Measurements from ENCODE around the gene SPECC1L.
"Not testable (repeated sequence)": the region's sequence is repeated elsewhere in the genome, so short reads cannot be mapped to it uniquely, and the experiment has no call there.

SPECC1L gene

GRCh38 chr22:24282401-24282800 lies 11.8 kb downstream of the SPECC1L start:
- Histone ChIP-seq H3K4me3 (no peak overlapping the region), H3K36me3 (replicated peaks) (0 out of 2 replicates have a peak, but pooled peaks cover 4% of the 10 kb centered on the region), H3K27me3 (ENCODE audit: low read depth) (no peaks in the 10 kb centered on the region), H3K9me3 (no peaks in the 10 kb centered on the region), H3K4me1 (peaks cover 18% of the 10 kb centered on the region)
- in situ Hi-C loops (cut with MboI; ENCODE audit: low sequenced_read_pairs): no loop called here
- DNase-seq (ENCODE audit: low spot score in 2 of 2): no peak

GRCh38 chr22:24284747-24285203 lies 14.1 kb downstream of the SPECC1L start:
- in situ Hi-C loops (cut with MboI; ENCODE audit: low sequenced_read_pairs): no loop called here
- Histone ChIP-seq H3K4me3 (no peak overlapping the region), H3K36me3 (replicated peaks) (0 out of 2 replicates have a peak, but pooled peaks cover 4% of the 10 kb centered on the region), H3K9me3 (no peaks in the 10 kb centered on the region), H3K4me1 (peaks cover 12% of the 10 kb centered on the region), H3K27me3 (ENCODE audit: low read depth) (no peaks in the 10 kb centered on the region)
- DNase-seq (ENCODE audit: low spot score in 2 of 2): no peak

DNA sequence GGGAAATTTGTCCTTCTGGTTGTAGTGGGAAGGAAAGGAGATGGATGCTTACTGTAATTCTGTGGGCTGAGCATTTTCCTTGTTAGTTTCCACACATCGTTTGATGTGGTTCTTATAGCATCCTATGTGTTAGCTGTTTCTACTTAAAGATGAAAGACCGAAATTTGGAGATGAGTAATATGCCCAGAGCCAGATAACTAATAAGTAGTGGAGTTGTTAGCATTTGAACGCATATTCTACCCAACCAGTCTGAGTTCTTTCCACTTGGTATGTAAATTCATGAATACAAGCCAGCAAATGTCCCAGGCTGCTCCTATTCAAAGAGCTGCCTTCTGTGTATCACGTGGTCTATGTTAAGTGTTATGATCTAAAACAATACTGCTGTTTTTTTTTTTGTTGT lies 14.6 kb downstream of the SPECC1L start:
- no peaks in the 10 kb centered on the region for H3K27me3 ChIP-seq (ENCODE audit: low read depth)
- no peak overlapping the region for H3K4me3 ChIP-seq
- in situ Hi-C loops (cut with MboI; ENCODE audit: low sequenced_read_pairs): no loop called here

DNA sequence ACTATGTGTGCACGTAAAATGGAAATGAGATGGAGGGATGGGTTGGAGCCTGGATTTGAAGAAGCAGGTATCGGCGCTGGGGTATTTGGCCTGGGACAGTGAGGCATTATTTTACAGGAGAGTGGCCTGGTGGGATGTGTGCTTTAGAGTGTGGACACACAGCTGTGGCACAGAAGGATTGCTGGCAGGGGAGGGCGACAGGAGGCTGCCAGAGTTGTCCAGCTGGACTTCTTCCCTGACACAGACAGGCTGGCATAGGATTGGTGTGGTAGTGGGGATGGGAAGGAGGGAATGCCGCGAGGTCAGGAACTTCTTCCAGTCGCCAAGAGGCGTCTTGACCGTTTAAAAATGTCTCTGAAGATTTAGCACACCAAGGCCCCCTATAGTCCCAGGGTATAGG lies 16.6 kb downstream of the SPECC1L start:
- DNase-seq (ENCODE audit: low spot score in 2 of 2); H3K36me3 ChIP-seq (replicated peaks); in situ Hi-C loops (cut with MboI; ENCODE audit: low sequenced_read_pairs); H3K4me3 ChIP-seq; H3K27me3 ChIP-seq (ENCODE audit: low read depth); H3K9me3 ChIP-seq: not testable (repeated sequence)
- peaks cover 12% of the 10 kb centered on the region for H3K4me1 ChIP-seq

More for the DNA sequence above, 14.6 kb downstream of the SPECC1L start:
- DNase-seq (ENCODE audit: low spot score in 2 of 2): no peak
- Histone ChIP-seq H3K4me1 (peaks cover 12% of the 10 kb centered on the region), H3K36me3 (replicated peaks) (0 out of 2 replicates have a peak, but pooled peaks cover 4% of the 10 kb centered on the region), H3K9me3 (no peaks in the 10 kb centered on the region)

- peaks cover 12% of the 10 kb centered on the region for H3K4me1 ChIP-seq
- H3K9me3 ChIP-seq; H3K27me3 ChIP-seq (ENCODE audit: low read depth); DNase-seq (ENCODE audit: low spot score in 2 of 2); in situ Hi-C loops (cut with MboI; ENCODE audit: low sequenced_read_pairs); H3K36me3 ChIP-seq (replicated peaks); H3K4me3 ChIP-seq: not testable (repeated sequence)
Measured at GRCh38 chr22:24287801-24288200, 17.2 kb downstream of the SPECC1L start.

DNA sequence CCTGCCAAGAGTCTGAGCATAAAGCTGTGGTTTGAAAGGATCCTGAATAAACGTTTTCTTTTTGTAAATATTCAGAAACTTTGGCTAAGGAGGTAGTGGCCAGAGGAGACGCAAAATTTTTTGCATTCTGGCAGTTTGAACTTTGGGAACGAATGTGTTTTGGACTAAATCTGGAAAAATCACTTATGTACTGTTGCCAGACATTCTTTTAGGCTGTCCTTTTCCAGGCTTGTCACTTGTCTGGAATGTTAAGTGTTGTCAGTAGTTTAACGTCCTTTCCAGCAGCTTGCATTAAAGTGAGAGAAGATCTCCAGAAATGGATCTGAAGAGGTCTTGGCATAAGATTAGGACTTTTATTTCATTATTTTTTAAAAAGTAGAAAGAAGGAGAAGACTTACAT lies 18.5 kb downstream of the SPECC1L start:
- H3K36me3 ChIP-seq (replicated peaks): peaks cover 4% of the 10 kb centered on the region; the same call in 1 of the 2 replicates
- no peak overlapping the region for H3K4me3 ChIP-seq
- no peaks in the 10 kb centered on the region for H3K9me3 ChIP-seq
- DNase-seq (ENCODE audit: low spot score in 2 of 2): no peak
- in situ Hi-C loops (cut with MboI; ENCODE audit: low sequenced_read_pairs): no loop called here
- H3K4me1 ChIP-seq: peaks cover 12% of the 10 kb centered on the region
- no peaks in the 10 kb centered on the region for H3K27me3 ChIP-seq (ENCODE audit: low read depth)

DNA sequence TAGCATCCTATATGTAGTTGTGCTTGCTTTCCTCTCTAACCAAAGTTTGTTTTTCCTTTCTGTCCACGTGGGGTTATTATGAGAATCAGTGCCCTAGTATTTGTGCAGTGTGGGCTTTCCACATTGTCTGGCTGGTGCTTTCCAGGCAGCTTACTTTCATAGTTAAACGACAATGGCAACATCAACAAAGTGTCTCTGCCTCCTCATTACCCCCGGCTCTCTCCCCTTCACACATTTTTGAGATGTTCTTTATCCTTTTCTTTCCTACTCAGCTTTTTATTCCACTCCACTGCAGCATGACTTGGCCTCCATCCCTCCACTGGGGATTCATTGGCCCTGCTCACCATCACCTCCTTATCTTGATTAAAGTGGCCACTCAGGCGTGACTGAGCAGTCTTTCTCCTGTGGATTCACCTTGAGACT lies 19.1 kb downstream of the SPECC1L start:
- H3K4me3 ChIP-seq: no peak overlapping the region
- H3K36me3 ChIP-seq (replicated peaks): peaks cover 4% of the 10 kb centered on the region; the same call in 1 of the 2 replicates
- in situ Hi-C loops (cut with MboI; ENCODE audit: low sequenced_read_pairs): no loop called here
- H3K9me3 ChIP-seq: no peaks in the 10 kb centered on the region
- no peaks in the 10 kb centered on the region for H3K27me3 ChIP-seq (ENCODE audit: low read depth)
- DNase-seq (ENCODE audit: low spot score in 2 of 2): no peak
- peaks cover 10% of the 10 kb centered on the region for H3K4me1 ChIP-seq

GRCh38 chr22:24290459-24290858 lies 19.8 kb downstream of the SPECC1L start:
- Histone ChIP-seq H3K4me3 (no peak overlapping the region), H3K4me1 (peaks cover 3% of the 10 kb centered on the region; the same call in 1 of the 2 replicates), H3K9me3 (no peaks in the 10 kb centered on the region), H3K27me3 (ENCODE audit: low read depth) (no peaks in the 10 kb centered on the region), H3K36me3 (replicated peaks) (peaks cover 4% of the 10 kb centered on the region; the same call in 1 of the 2 replicates)
- no peak for DNase-seq (ENCODE audit: low spot score in 2 of 2)
- in situ Hi-C loops (cut with MboI; ENCODE audit: low sequenced_read_pairs): no loop called here

- Histone ChIP-seq H3K27me3 (ENCODE audit: low read depth) (no peaks in the 10 kb centered on the region), H3K36me3 (replicated peaks) (no peaks in the 10 kb centered on the region; the same call in 1 of the 2 replicates), H3K4me3 (no peak overlapping the region), H3K4me1 (peaks cover 3% of the 10 kb centered on the region; the same call in 1 of the 2 replicates), H3K9me3 (no peaks in the 10 kb centered on the region)
- in situ Hi-C loops (cut with MboI; ENCODE audit: low sequenced_read_pairs): no loop called here
- DNase-seq (ENCODE audit: low spot score in 2 of 2): no peak
Measured at GRCh38 chr22:24291515-24292201, 21.0 kb downstream of the SPECC1L start.

- H3K27me3 ChIP-seq (ENCODE audit: low read depth); H3K4me3 ChIP-seq; H3K36me3 ChIP-seq (replicated peaks); DNase-seq (ENCODE audit: low spot score in 2 of 2); H3K4me1 ChIP-seq; H3K9me3 ChIP-seq; in situ Hi-C loops (cut with MboI; ENCODE audit: low sequenced_read_pairs): not testable (repeated sequence)
Measured at GRCh38 chr22:24292202-24292830, 21.7 kb downstream of the SPECC1L start.

DNA sequence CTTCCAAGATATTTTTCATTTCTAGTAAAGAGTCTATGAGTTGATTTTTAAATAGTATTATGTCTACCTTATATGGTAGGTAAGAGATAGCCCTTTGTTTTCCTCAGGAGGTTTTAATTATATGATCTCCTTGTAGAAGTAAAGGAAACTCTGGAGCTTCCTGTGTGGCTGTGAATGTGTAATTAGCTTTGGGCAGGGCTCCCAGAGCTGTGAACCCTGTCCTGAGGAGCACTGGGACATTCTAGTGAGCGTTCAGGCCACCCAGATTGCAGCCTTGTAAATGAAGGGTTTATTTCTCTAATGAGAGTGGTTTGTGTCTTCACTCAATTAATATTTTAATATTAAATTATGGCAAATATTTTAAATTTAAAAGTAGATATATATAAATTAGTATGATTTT lies 24.3 kb downstream of the SPECC1L start:
- in situ Hi-C loops (cut with MboI; ENCODE audit: low sequenced_read_pairs); H3K27me3 ChIP-seq (ENCODE audit: low read depth); DNase-seq (ENCODE audit: low spot score in 2 of 2); H3K4me1 ChIP-seq; H3K4me3 ChIP-seq; H3K36me3 ChIP-seq (replicated peaks); H3K9me3 ChIP-seq: not testable (repeated sequence)

GRCh38 chr22:24298497-24299155 lies 28.0 kb downstream of the SPECC1L start:
- DNase-seq (ENCODE audit: low spot score in 2 of 2); H3K4me1 ChIP-seq; H3K9me3 ChIP-seq; in situ Hi-C loops (cut with MboI; ENCODE audit: low sequenced_read_pairs); H3K27me3 ChIP-seq (ENCODE audit: low read depth); H3K4me3 ChIP-seq: not testable (repeated sequence)
- H3K36me3 ChIP-seq (replicated peaks): peaks cover 15% of the 10 kb centered on the region

GRCh38 chr22:24300522-24300921 lies 29.9 kb downstream of the SPECC1L start:
- H3K9me3 ChIP-seq; DNase-seq (ENCODE audit: low spot score in 2 of 2); H3K4me1 ChIP-seq; H3K27me3 ChIP-seq (ENCODE audit: low read depth); in situ Hi-C loops (cut with MboI; ENCODE audit: low sequenced_read_pairs); H3K4me3 ChIP-seq: not testable (repeated sequence)
- peaks cover 31% of the 10 kb centered on the region for H3K36me3 ChIP-seq (replicated peaks)

DNA sequence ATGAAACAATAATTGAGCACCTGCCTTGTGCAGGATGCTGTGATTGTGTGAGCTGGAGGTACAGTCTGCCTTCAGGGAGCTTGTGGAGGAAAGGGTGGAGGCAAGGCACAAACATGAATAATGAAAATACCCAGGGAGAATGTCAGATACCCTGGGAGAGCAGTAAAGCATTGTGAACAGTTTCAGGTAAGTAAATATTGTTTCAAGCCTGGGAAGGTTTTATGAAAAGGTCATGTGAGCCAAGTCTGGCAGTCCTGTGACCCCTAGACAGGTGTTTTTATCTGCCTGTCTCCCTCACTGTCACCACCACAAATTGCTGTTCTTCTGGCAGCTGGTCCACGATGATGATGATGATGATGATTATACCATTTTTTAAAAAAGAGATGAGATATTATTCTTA lies 32.0 kb downstream of the SPECC1L start:
- Histone ChIP-seq H3K27me3 (ENCODE audit: low read depth) (no peaks in the 10 kb centered on the region), H3K36me3 (replicated peaks) (peaks cover 45% of the 10 kb centered on the region), H3K4me1 (no peaks in the 10 kb centered on the region), H3K4me3 (no peak overlapping the region), H3K9me3 (no peaks in the 10 kb centered on the region)
- DNase-seq (ENCODE audit: low spot score in 2 of 2): no peak
- in situ Hi-C loops (cut with MboI; ENCODE audit: low sequenced_read_pairs): no loop called here
